GM12878 (cell line): ENCODE measurements around the gene MAT2B. TPM values are rescaled to one million over a fixed set of nuclear protein-coding genes. Genes with fewer than 3 reads are reported as not detected.

Experiments used
- ATAC-seq: fragments of 200-7000 bp; cut with Tn5 transposase; 3 replicates; pipeline ENCODE4 v1.9.1; 2020; ENCODE audit warnings: mild to moderate bottlenecking, moderate library complexity
- BruUV-seq: library from RNA; stranded (reverse); fragments of 400-500 nt; replicated peaks from 2 replicates; lab custom pipeline; 2021; lab: Mats Ljungman, UMichigan
- CTCF ChIA-PET: fragments of 300-600 bp; sonication (Branson Sonifier 250); formaldehyde crosslinking; extraction: SDS; loops from one replicate; lab custom pipeline; 2021; ENCODE audit warnings: inconsistent platforms; lab: Yijun Ruan, JAX
- POLR2A ChIA-PET: fragments of 350-600 bp; formaldehyde crosslinking; extraction: SDS; loops from one replicate; lab custom pipeline; 2021; ENCODE audit warnings: inconsistent platforms; lab: Charles Lee
- RAD21 ChIA-PET: fragments of 300-600 bp; sonication (Branson Sonifier 250); formaldehyde crosslinking; loops from one replicate; lab custom pipeline; 2023; ENCODE audit warnings: antibody characterized with exemption; ENCODE audit not compliant: unreplicated experiment; lab: Charles Lee
- SMC1A ChIA-PET: fragments of 300-600 bp; sonication (Branson Sonifier 250); formaldehyde crosslinking; loops from one replicate; lab custom pipeline; 2023; ENCODE audit not compliant: unreplicated experiment, uncharacterized antibody; lab: Charles Lee
- DNase-seq: peaks from one replicate; pipeline ENCODE4 v3.0.0-alpha.2; 2011; ENCODE audit warnings: low read depth, low spot score
- FAIRE-seq: peaks from 3 replicates; lab custom pipeline; 2011; peaks lifted over from hg19 to GRCh38; lab: Jason Lieb, UNC
- H2AFZ ChIP-seq: 2 replicates; pipeline ENCODE4 v1.6.0; 2011; ENCODE audit warnings: low read depth, low read length, control low read depth; ENCODE audit not compliant: control insufficient read depth
- H3K27ac ChIP-seq: 2 replicates; pipeline ENCODE4 v1.5.1; 2011; ENCODE audit warnings: control low read depth; ENCODE audit not compliant: control insufficient read depth, insufficient read depth
- H3K27me3 ChIP-seq, 2 experiments: replicated peaks in 1 of 2; 2 replicates each; pipeline versions ENCODE4 v1.6.0 to v1.6.1; 2011; ENCODE audit warnings: low read length in 1 of 2; ENCODE audit not compliant: control insufficient read depth in 2 of 2, insufficient read depth in 2 of 2
- H3K36me3 ChIP-seq, 2 experiments: 2 replicates each; pipeline ENCODE4 v1.5.1; 2011; ENCODE audit warnings: low read length in 1 of 2; ENCODE audit not compliant: control insufficient read depth in 2 of 2, insufficient read depth in 2 of 2
- H3K4me1 ChIP-seq: 2 replicates; pipeline ENCODE4 v1.6.1; 2011; ENCODE audit warnings: mild to moderate bottlenecking, low read length, moderate library complexity, mixed read lengths; ENCODE audit not compliant: control insufficient read depth, insufficient read depth
- H3K4me2 ChIP-seq: 2 replicates; pipeline ENCODE4 v1.6.0; 2011; ENCODE audit warnings: control low read depth; ENCODE audit not compliant: control insufficient read depth, insufficient read depth
- H3K4me3 ChIP-seq: fragments of 200-600 bp; sonication (generic); 2 replicates; pipeline ENCODE4 v1.5.1; 2016
- H3K79me2 ChIP-seq: 2 replicates; pipeline ENCODE4 v1.6.0; 2011; ENCODE audit warnings: low read length; ENCODE audit not compliant: control insufficient read depth, insufficient read depth
- H3K9ac ChIP-seq: 2 replicates; pipeline ENCODE4 v1.8.0; 2011; ENCODE audit warnings: low read length, control low read depth, mixed read lengths; ENCODE audit not compliant: control insufficient read depth, insufficient read depth
- H3K9me3 ChIP-seq: replicated peaks from 3 replicates; pipeline ENCODE4 v1.5.1; 2011; ENCODE audit warnings: mild to moderate bottlenecking, low read length; ENCODE audit not compliant: control insufficient read depth, insufficient read depth
- H4K20me1 ChIP-seq: 2 replicates; pipeline ENCODE4 v1.6.0; 2011; ENCODE audit not compliant: control insufficient read depth, insufficient read depth
- BACH1 ChIP-seq: fragments of 450-650 bp; IDR thresholded peaks from 2 replicates; pipeline ENCODE4 v1.6.1; 2017; ENCODE audit warnings: mild to moderate bottlenecking, borderline replicate concordance
- BCLAF1 ChIP-seq: fragments of 450-650 bp; IDR thresholded peaks from 2 replicates; pipeline ENCODE4 v1.6.1; 2017; ENCODE audit warnings: antibody characterized with exemption, mild to moderate bottlenecking, moderate library complexity
- E2F4 ChIP-seq: IDR thresholded peaks from 2 replicates; pipeline ENCODE4 v1.6.1; 2012; ENCODE audit warnings: low read depth, low read length, improper control_type of control experiment
- EED ChIP-seq: sonication (generic); IDR thresholded peaks from 2 replicates; pipeline ENCODE4 v1.6.1; 2016; ENCODE audit warnings: antibody characterized with exemption, low read depth
- EGR1 ChIP-seq, 2 experiments: IDR thresholded peaks; 1 replicate in 1 of 2; 2 replicates in 1 of 2; pipeline ENCODE4 v1.6.1; 2011 to 2012; ENCODE audit warnings: low read depth in 2 of 2, low read length in 2 of 2, borderline replicate concordance in 1 of 2, mild to moderate bottlenecking in 1 of 2, moderate library complexity in 1 of 2
- ESRRA ChIP-seq: IDR thresholded peaks from 2 replicates; pipeline ENCODE4 v1.6.1; 2012; ENCODE audit warnings: mild to moderate bottlenecking, low read length, improper control_type of control experiment
- FOS ChIP-seq: IDR thresholded peaks from 3 replicates; pipeline ENCODE4 v1.6.1; 2011; ENCODE audit warnings: borderline replicate concordance; ENCODE audit not compliant: insufficient read length; ENCODE audit errors: extremely low read depth
- JUNB ChIP-seq: IDR thresholded peaks from 2 replicates; pipeline ENCODE4 v1.6.1; 2016; ENCODE audit warnings: antibody characterized with exemption, mild to moderate bottlenecking
- JUND ChIP-seq: IDR thresholded peaks from 2 replicates; pipeline ENCODE4 v1.6.1; 2012; ENCODE audit warnings: low read depth, mild to moderate bottlenecking, low read length, improper control_type of control experiment, moderate library complexity
- KDM1A ChIP-seq: fragments of 200-600 bp; sonication (generic); IDR thresholded peaks from 2 replicates; pipeline ENCODE4 v1.6.1; 2016; ENCODE audit warnings: borderline replicate concordance
- NR2C2 ChIP-seq: IDR thresholded peaks from 2 replicates; pipeline ENCODE4 v1.6.1; 2011; ENCODE audit warnings: borderline replicate concordance, low read depth; ENCODE audit not compliant: control insufficient read depth, insufficient read length
- PAX5 ChIP-seq: IDR thresholded peaks from 2 replicates; pipeline ENCODE4 v1.6.1; 2011; ENCODE audit warnings: low read depth, low read length, borderline replicate concordance
- POLR2A ChIP-seq: IDR thresholded peaks from 2 replicates; pipeline ENCODE4 v1.6.1; 2011; ENCODE audit warnings: low read depth, mild to moderate bottlenecking, low read length
- RBBP5 ChIP-seq: fragments of 200-600 bp; sonication (generic); conservative IDR thresholded peaks from 2 replicates; pipeline ENCODE4 v1.6.1; 2016
- RFX5 ChIP-seq: IDR thresholded peaks from 2 replicates; pipeline ENCODE4 v1.6.1; 2011; ENCODE audit warnings: low read depth, low read length, improper control_type of control experiment
- RUNX3 ChIP-seq: IDR thresholded peaks from 2 replicates; pipeline ENCODE4 v1.6.1; 2012; ENCODE audit warnings: low read length, inconsistent platforms
- SPI1 ChIP-seq: IDR thresholded peaks from 2 replicates; pipeline ENCODE4 v1.6.1; 2011; ENCODE audit warnings: low read depth, mild to moderate bottlenecking, low read length, moderate library complexity, borderline replicate concordance; ENCODE audit not compliant: insufficient read depth
- ZBTB33 ChIP-seq: fragments of 450-650 bp; IDR thresholded peaks from 2 replicates; pipeline ENCODE4 v1.6.1; 2017; ENCODE audit warnings: mild to moderate bottlenecking
- ZNF384 ChIP-seq: IDR thresholded peaks from 2 replicates; pipeline ENCODE4 v1.6.1; 2012; ENCODE audit warnings: low read depth, mild to moderate bottlenecking, low read length, improper control_type of control experiment, borderline replicate concordance
- WGBS: methylation state at CpG from one replicate; pipeline ENCODE4 v1.1.6; 2016; ENCODE audit warnings: low lambda C conversion rate; ENCODE audit not compliant: insufficient replicate concordance, insufficient coverage; ENCODE audit errors: missing lambda C conversion rate; 5-methylcytosine and 5-hydroxymethylcytosine counted together
- in situ Hi-C: fragments of 300-500 bp; cut with MboI; formaldehyde crosslinking; loops from 9 replicates; pipeline ENCODE4 v1.14.3; 2018; ENCODE audit warnings: mixed read lengths
- intact Hi-C: fragments of 100-400 bp; cut with micrococcal nuclease; formaldehyde crosslinking; loops from one replicate; pipeline ENCODE4 v1.14.2; 2022; ENCODE audit not compliant: unreplicated experiment
- polyA plus RNA-seq, 11 experiments: library from polyadenylated mRNA; depleted of rRNA in 4 of 11; unstranded in 6 of 11; stranded (reverse) in 5 of 11; fragments of >200 nt; fragmentation: Nextera tagmentation in 4 of 11; fragmentation: Illumina TruSeq in 1 of 11; extraction: Ambion mirVana in 4 of 11; extraction: Trizol in 1 of 11; gene quantifications; 1 replicate in 1 of 11; 2 replicates in 10 of 11; pipeline versions ENCODE4 v1.2.1 to v1.2.3, GENCODE V29; 2011 to 2016; ENCODE audit warnings: inconsistent platforms in 2 of 11, missing spikeins in 2 of 11, low read depth in 1 of 11
- total RNA-seq, 4 experiments: library from RNA; depleted of rRNA in 3 of 4; stranded (reverse); fragments of >200 nt in 3 of 4; fragmentation: Illumina TruSeq in 1 of 4; extraction: Trizol in 1 of 4; gene quantifications; 2 replicates each; pipeline versions ENCODE4 v1.2.1 to v1.2.3, GENCODE V29; 2013 to 2021

MAT2B gene
- total and polyA plus RNA-seq, 10 of the 15 experiments (the other 5 are each of a cell fraction or from before 2014, with no cell fraction given), result 43.2 to 122 (median 63.7) TPM

GRCh38 chr5:163456029-163456589, 49.3 kb upstream of the MAT2B start:
- CTCF ChIA-PET, result interaction anchor here (0.6 to 6.6 kb wide), 4 partner anchors 12 to 369 kb away, joined by 3 to 74 read pairs (median 3); partner anchors contain the start of gene CCNG1
- BruUV-seq, result no TSS peak
- H3K4me1 ChIP-seq, result no peaks in the 10 kb centered on the region
- no peak for ATAC-seq
- TF ChIP-seq E2F4, result no peak
- no peak for TF ChIP-seq ESRRA
- TF ChIP-seq BCLAF1, result no peak
- no peak for TF ChIP-seq EGR1 (IDR thresholded peaks at IDR 0.05; ENCODE audit: borderline replicate concordance in 1 of 2, low read depth in 2 of 2, low read length in 2 of 2)
- TF ChIP-seq EED, result no peak
- no peak for TF ChIP-seq FOS
- TF ChIP-seq NR2C2, result no peak
- TF ChIP-seq SPI1, result no peak
- TF ChIP-seq BACH1, result no peak
- TF ChIP-seq RBBP5, result no peak
- no peak for TF ChIP-seq POLR2A
- TF ChIP-seq RFX5, result no peak
- no peak for TF ChIP-seq PAX5
- TF ChIP-seq JUND, result no peak
- TF ChIP-seq KDM1A, result no peak
- no peak for TF ChIP-seq RUNX3
- TF ChIP-seq ZBTB33, result no peak
- TF ChIP-seq ZNF384, result no peak
- no peak for TF ChIP-seq JUNB
- no peak overlapping the region for H2AFZ ChIP-seq
- WGBS, result 100% methylated on average over 2 of the region's 2 CpGs
- intact Hi-C loops (no loop called here), in situ Hi-C loops (no loop called here)
- H3K36me3 ChIP-seq, result peaks cover 0 to 8% of the 10 kb centered on the region in 2 experiments; a peak in 2 of 4 replicates
- no peak overlapping the region for H3K27ac ChIP-seq
- POLR2A ChIA-PET, result interaction anchor here (0.8 to 9.1 kb wide), 4 partner anchors 11 to 49 kb away, joined by 3 to 181 read pairs (median 4); partner anchors contain the start of genes CCNG1 and MAT2B
- H3K79me2 ChIP-seq, result peaks cover 38% of the 10 kb centered on the region
- peak; percentile 54 for FAIRE-seq
- H3K27me3 ChIP-seq, result no peaks in the 10 kb centered on the region
- H3K9ac ChIP-seq, result no peak overlapping the region
- no peak overlapping the region for H3K4me3 ChIP-seq
- no peak for DNase-seq
- RAD21 ChIA-PET, result no interaction called here
- no peaks in the 10 kb centered on the region for H4K20me1 ChIP-seq
- H3K4me2 ChIP-seq, result no peak overlapping the region
- H3K9me3 ChIP-seq, result no peaks in the 10 kb centered on the region; the same call in 2 of the 3 replicates
- SMC1A ChIA-PET, result interaction anchor here (1.4 to 9.3 kb wide), 3 partner anchors 12 to 48 kb away, joined by 3 to 142 read pairs (median 17); partner anchors contain the start of gene CCNG1
